NCI-H460 (cell line): ENCODE data around the gene EID1. TPM values are rescaled to one million over a fixed set of nuclear protein-coding genes. Genes with fewer than 3 reads are reported as not detected.

Experiments used
- DNase-seq: peaks from one replicate; pipeline ENCODE4 v3.0.0-alpha.2; 2016; ENCODE audit warnings: low read depth; ENCODE audit errors: extremely low read depth
- total RNA-seq: library from RNA; depleted of rRNA; stranded (reverse); fragments of >200 nt; shearing (Covaris generic); gene quantifications from 2 replicates; pipeline ENCODE4 v1.2.3, GENCODE V29; 2014

Gene EID1
- total RNA-seq, 1 experiment from 2014 or later, result 253 TPM

GRCh38 chr15:48868023-48868422 lies 9.9 kb upstream of the EID1 start:
- DNase-seq, result peak; percentile 70

GRCh38 chr15:48868536-48868935 lies 9.4 kb upstream of the EID1 start:
- peak; percentile 89 for DNase-seq

GRCh38 chr15:48869966-48870365 lies 8.0 kb upstream of the EID1 start:
- DNase-seq, result no peak

GRCh38 chr15:48871542-48871941 lies 6.4 kb upstream of the EID1 start:
- DNase-seq, result no peak

- no peak for DNase-seq
Observed at GRCh38 chr15:48872632-48873031, 5.3 kb upstream of the EID1 start.

GRCh38 chr15:48875241-48875960 lies 2.5 kb upstream of the EID1 start:
- DNase-seq, result no peak

GRCh38 chr15:48876057-48876456 lies 1.9 kb upstream of the EID1 start:
- DNase-seq, result no peak

GRCh38 chr15:48880070-48880634 lies 2.2 kb downstream of the EID1 start:
- DNase-seq, result no peak

- DNase-seq, result no peak
Observed at GRCh38 chr15:48883699-48884098, 5.8 kb downstream of the EID1 start.

GRCh38 chr15:48887144-48887543 lies 9.2 kb downstream of the EID1 start:
- no peak for DNase-seq

- DNase-seq, result no peak
Observed at GRCh38 chr15:48888191-48888590, 10.3 kb downstream of the EID1 start.

GRCh38 chr15:48888836-48889235 lies 10.9 kb downstream of the EID1 start:
- no peak for DNase-seq

- DNase-seq, result no peak
Observed at GRCh38 chr15:48889925-48890324, 12.0 kb downstream of the EID1 start.

- no peak for DNase-seq
Observed at GRCh38 chr15:48890375-48890972, 12.5 kb downstream of the EID1 start.

- DNase-seq, result no peak
Observed at GRCh38 chr15:48891232-48891765, 13.4 kb downstream of the EID1 start.

GRCh38 chr15:48893311-48893710 lies 15.4 kb downstream of the EID1 start:
- no peak for DNase-seq

GRCh38 chr15:48896869-48897814 lies 19.2 kb downstream of the EID1 start:
- peak; percentile 54 for DNase-seq

- no peak for DNase-seq
Observed at GRCh38 chr15:48898032-48898431, 20.1 kb downstream of the EID1 start.

GRCh38 chr15:48898446-48898845 lies 20.5 kb downstream of the EID1 start:
- DNase-seq, result no peak

GRCh38 chr15:48899793-48900192 lies 21.9 kb downstream of the EID1 start:
- DNase-seq, result no peak

GRCh38 chr15:48904758-48905157 lies 26.8 kb downstream of the EID1 start:
- no peak for DNase-seq
